H1 (cell line): ENCODE results near the gene RABGGTA. TPM values are rescaled to one million over a fixed set of nuclear protein-coding genes. Genes with fewer than 3 reads are reported as not detected.

Source experiments
- CTCF ChIA-PET: fragments of 300-600 bp; sonication (Branson Sonifier 250); formaldehyde crosslinking; loops from one replicate; lab custom pipeline; 2021; ENCODE audit not compliant: partially characterized antibody; lab: Charles Lee
- POLR2A ChIA-PET: fragments of 300-600 bp; sonication (Branson Sonifier 250); formaldehyde crosslinking; loops from one replicate; lab custom pipeline; 2021; ENCODE audit warnings: inconsistent platforms; ENCODE audit not compliant: partially characterized antibody; lab: Charles Lee
- DNase-seq, 2 experiments: peaks; one replicate each; pipeline versions ENCODE4 v3.0.0 to v3.0.0-alpha.2; 2010 to 2022; ENCODE audit warnings: low spot score in 2 of 2, low read depth in 1 of 2, mixed read lengths in 1 of 2
- FAIRE-seq: peaks from 2 replicates; lab custom pipeline; 2011; peaks lifted over from hg19 to GRCh38; lab: Jason Lieb, UNC
- H2AFZ ChIP-seq: 2 replicates; pipeline ENCODE4 v1.8.1; 2012; ENCODE audit warnings: low read length, inconsistent platforms
- H2AK5ac ChIP-seq: 2 replicates; pipeline ENCODE4 v1.6.1; 2013; ENCODE audit warnings: low read depth, low read length
- H2BK120ac ChIP-seq: replicated peaks from 2 replicates; pipeline ENCODE3; 2013; ENCODE audit warnings: low read depth, low read length, inconsistent platforms
- H2BK12ac ChIP-seq: 2 replicates; pipeline ENCODE4 v1.6.1; 2013; ENCODE audit warnings: low read depth, low read length
- H2BK15ac ChIP-seq: 2 replicates; pipeline ENCODE4 v1.6.1; 2013; ENCODE audit warnings: low read length
- H2BK20ac ChIP-seq: 2 replicates; pipeline ENCODE4 v1.6.1; 2013; ENCODE audit warnings: low read length
- H2BK5ac ChIP-seq: 2 replicates; pipeline ENCODE4 v1.6.1; 2013; ENCODE audit warnings: low read depth, low read length
- H3K14ac ChIP-seq: 2 replicates; pipeline ENCODE4 v1.6.1; 2013; ENCODE audit warnings: inconsistent platforms; ENCODE audit not compliant: insufficient read length
- H3K18ac ChIP-seq: 2 replicates; pipeline ENCODE4 v1.6.1; 2013; ENCODE audit warnings: low read length; ENCODE audit errors: extremely low read depth
- H3K23ac ChIP-seq: 2 replicates; pipeline ENCODE4 v1.6.1; 2013; ENCODE audit warnings: inconsistent platforms; ENCODE audit not compliant: insufficient read length
- H3K23me2 ChIP-seq: 2 replicates; pipeline ENCODE4 v1.6.1; 2013; ENCODE audit warnings: low read depth, low read length
- H3K27ac ChIP-seq: 2 replicates; pipeline ENCODE4 v1.6.1; 2011; ENCODE audit warnings: low read depth, low read length, inconsistent platforms
- H3K27me3 ChIP-seq, 4 experiments: replicated peaks in 1 of 4; 1 replicate in 1 of 4; 2 replicates in 3 of 4; pipeline versions ENCODE4 v1.6.1 to v1.8.1; 2011 to 2013; ENCODE audit warnings: low read length in 3 of 4, mild to moderate bottlenecking in 3 of 4, inconsistent platforms in 2 of 4, mixed read lengths in 2 of 4, moderate library complexity in 1 of 4; ENCODE audit not compliant: control insufficient read depth in 3 of 4, insufficient read depth in 3 of 4; ENCODE audit errors: extremely low read depth in 1 of 4
- H3K36me3 ChIP-seq, 4 experiments: 2 replicates each; pipeline versions ENCODE4 v1.6.1 to v1.8.1; 2011 to 2013; ENCODE audit warnings: mild to moderate bottlenecking in 4 of 4, low read length in 3 of 4, moderate library complexity in 2 of 4, control low read depth in 1 of 4, inconsistent platforms in 1 of 4; ENCODE audit not compliant: insufficient read depth in 4 of 4, control insufficient read depth in 2 of 4
- H3K4ac ChIP-seq: replicated peaks from 2 replicates; pipeline ENCODE3; 2013; ENCODE audit warnings: low read length, low read depth, mixed read lengths, inconsistent platforms; ENCODE audit not compliant: insufficient read length
- H3K4me1 ChIP-seq, 4 experiments: replicated peaks in 1 of 4; 1 replicate in 1 of 4; 2 replicates in 3 of 4; pipeline versions ENCODE4 v1.6.1 to v1.8.1; 2011 to 2013; ENCODE audit warnings: low read length in 3 of 4, inconsistent platforms in 2 of 4, mixed read lengths in 1 of 4; ENCODE audit not compliant: insufficient read depth in 4 of 4, control insufficient read depth in 3 of 4
- H3K4me2 ChIP-seq, 2 experiments: 2 replicates each; pipeline versions ENCODE4 v1.6.1 to v1.8.1; 2011 to 2013; ENCODE audit warnings: low read depth in 2 of 2, low read length in 2 of 2, control low read depth in 1 of 2, inconsistent platforms in 1 of 2, mild to moderate bottlenecking in 1 of 2; ENCODE audit not compliant: insufficient read depth in 1 of 2
- H3K4me3 ChIP-seq, 4 experiments: fragments of 200-600, 300-600 bp in 1 of 4; sonication (generic), shearing (Covaris generic), sonication (Bioruptor Twin) in 1 of 4; 2 replicates each; pipeline versions ENCODE4 v1.5.1 to v1.8.1; 2011 to 2016; ENCODE audit warnings: low read length in 4 of 4, low read depth in 3 of 4, control low read depth in 2 of 4, inconsistent platforms in 2 of 4, mild to moderate bottlenecking in 2 of 4, mixed read lengths in 1 of 4, moderate library complexity in 1 of 4; ENCODE audit not compliant: insufficient read depth in 2 of 4; ENCODE audit errors: extremely low read depth in 1 of 4
- H3K56ac ChIP-seq: replicated peaks from 2 replicates; pipeline ENCODE3; 2013; ENCODE audit warnings: low read depth, mild to moderate bottlenecking, mixed read lengths, low read length, inconsistent platforms; ENCODE audit not compliant: insufficient read length
- H3K79me1 ChIP-seq: 2 replicates; pipeline ENCODE4 v1.6.1; 2013; ENCODE audit warnings: low read depth, low read length, control low read depth
- H3K79me2 ChIP-seq, 2 experiments: 2 replicates each; pipeline versions ENCODE4 v1.6.1 to v1.8.1; 2012 to 2013; ENCODE audit warnings: low read length in 2 of 2, mild to moderate bottlenecking in 2 of 2, inconsistent platforms in 1 of 2; ENCODE audit not compliant: insufficient read depth in 2 of 2, control insufficient read depth in 1 of 2
- H3K9ac ChIP-seq, 4 experiments: replicated peaks in 1 of 4; 1 replicate in 1 of 4; 2 replicates in 3 of 4; pipeline versions ENCODE4 v1.6.1 to v1.8.1; 2011 to 2013; ENCODE audit warnings: low read depth in 3 of 4, low read length in 3 of 4, control low read depth in 2 of 4, mild to moderate bottlenecking in 2 of 4, moderate library complexity in 2 of 4, inconsistent platforms in 1 of 4; ENCODE audit errors: extremely low read depth in 1 of 4
- H3K9me3 ChIP-seq, 2 experiments: 2 replicates each; pipeline versions ENCODE4 v1.6.1 to v1.8.1; 2012 to 2013; ENCODE audit warnings: mild to moderate bottlenecking in 2 of 2, moderate library complexity in 2 of 2, control low read depth in 1 of 2, inconsistent platforms in 1 of 2, low read depth in 1 of 2, low read length in 1 of 2, mixed read lengths in 1 of 2; ENCODE audit not compliant: insufficient read depth in 2 of 2
- H4K20me1 ChIP-seq, 2 experiments: replicated peaks in 1 of 2; 2 replicates each; pipeline versions ENCODE3 to v1.8.1; 2011 to 2013; ENCODE audit warnings: inconsistent platforms in 2 of 2, low read length in 2 of 2, mild to moderate bottlenecking in 1 of 2; ENCODE audit not compliant: insufficient read depth in 2 of 2, control insufficient read depth in 1 of 2
- H4K5ac ChIP-seq: 2 replicates; pipeline ENCODE4 v1.6.1; 2013; ENCODE audit warnings: low read length, low read depth, mixed read lengths, inconsistent platforms; ENCODE audit not compliant: insufficient read length
- H4K8ac ChIP-seq: 2 replicates; pipeline ENCODE4 v1.8.0; 2013; ENCODE audit warnings: mild to moderate bottlenecking, moderate library complexity, low read length, inconsistent platforms; ENCODE audit not compliant: insufficient read depth; ENCODE audit errors: extremely low read depth
- H4K91ac ChIP-seq: replicated peaks from 2 replicates; pipeline ENCODE3; 2013; ENCODE audit warnings: low read length, mixed read lengths, inconsistent platforms; ENCODE audit not compliant: insufficient read length
- BACH1 ChIP-seq: IDR thresholded peaks from 2 replicates; pipeline ENCODE4 v1.6.1; 2012; ENCODE audit warnings: low read length, improper control_type of control experiment
- CHD2 ChIP-seq: IDR thresholded peaks from 2 replicates; pipeline ENCODE4 v1.6.1; 2012; ENCODE audit warnings: low read length, improper control_type of control experiment
- GTF2F1 ChIP-seq: IDR thresholded peaks from 2 replicates; pipeline ENCODE4 v1.6.1; 2012; ENCODE audit warnings: low read depth, low read length, improper control_type of control experiment, borderline replicate concordance
- KDM5A ChIP-seq: fragments of 200-600 bp; IDR thresholded peaks from 2 replicates; pipeline ENCODE4 v1.7.1; 2012; ENCODE audit warnings: mild to moderate bottlenecking, low read length, inconsistent platforms, mixed read lengths
- SRF ChIP-seq: IDR thresholded peaks from 2 replicates; pipeline ENCODE4 v1.6.1; 2011; ENCODE audit warnings: mild to moderate bottlenecking, low read depth, low read length, moderate library complexity
- WGBS, 2 experiments: shearing (Covaris generic) in 1 of 2; methylation state at CpG; one replicate each; pipeline versions ENCODE4 v1.1.6 to v1.1.7; 2013 to 2015; ENCODE audit warnings: low lambda C conversion rate in 2 of 2, mixed read lengths in 2 of 2, inconsistent platforms in 1 of 2, low coverage in 1 of 2, missing lambda C conversion rate in 1 of 2; ENCODE audit not compliant: insufficient replicate concordance in 2 of 2, insufficient coverage in 1 of 2, insufficient read length in 1 of 2; ENCODE audit errors: extremely low coverage in 1 of 2, missing lambda C conversion rate in 1 of 2; 5-methylcytosine and 5-hydroxymethylcytosine counted together
- polyA plus RNA-seq, 7 experiments: library from polyadenylated mRNA; depleted of rRNA in 3 of 7; stranded (reverse) in 5 of 7; unstranded in 2 of 7; fragments of >200 nt in 5 of 7; fragments of 200-250 nt in 2 of 7; gene quantifications; 1 replicate in 5 of 7; 2 replicates in 1 of 7; 4 replicates in 1 of 7; pipeline versions ENCODE4 v1.2.1 to v1.2.3, GENCODE V29; 2011 to 2013; ENCODE audit warnings: missing spikeins in 2 of 7, mixed read lengths in 2 of 7
- total RNA-seq: library from RNA; stranded (reverse); fragmentation: NEBNext Ultra II Directional; extraction: Animal tissue kit (Norgen Biotek cat#: 25700); gene quantifications from 2 replicates; pipeline ENCODE4 v1.2.1, GENCODE V29; 2021

The RABGGTA gene
- total and polyA plus RNA-seq, 2 of the 8 experiments (the other 6 are each of a cell fraction or from before 2014, with no cell fraction given): 16.0 to 49.8 TPM

DNA sequence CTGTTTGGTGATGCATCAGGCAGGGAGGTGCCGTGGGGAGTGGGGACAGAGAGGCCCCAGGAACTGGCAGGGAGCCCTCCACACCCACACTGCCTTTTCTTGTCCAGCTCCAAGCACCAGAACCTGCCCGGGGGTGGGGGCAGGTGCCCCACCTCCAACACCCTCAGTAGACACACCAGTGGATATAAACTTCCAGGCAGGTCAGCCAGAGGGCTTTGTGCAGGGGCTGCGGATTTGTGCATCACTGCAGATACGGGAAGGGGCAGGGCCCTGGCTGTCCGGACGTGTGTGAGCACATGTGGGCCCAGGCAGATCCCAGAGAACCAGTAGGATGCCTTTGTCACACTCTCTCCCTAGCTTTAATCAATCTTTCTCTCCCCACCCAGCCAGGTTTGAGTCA, 7.1 kb downstream of the RABGGTA start:
- H2BK12ac ChIP-seq: no peak overlapping the region
- no peak overlapping the region for H3K56ac ChIP-seq
- H2AFZ ChIP-seq: no peak overlapping the region
- no peak overlapping the region for H3K4me3 ChIP-seq
- CTCF ChIA-PET: interaction anchor here (0.9 to 6.2 kb wide), 5 partner anchors 8 to 33 kb away, joined by 3 to 30 read pairs (median 9); partner anchors contain the start of gene TINF2
- no peak for FAIRE-seq
- no peak overlapping the region for H3K27ac ChIP-seq
- no peaks in the 10 kb centered on the region for H3K27me3 ChIP-seq
- H3K4me2 ChIP-seq: no peak overlapping the region
- H4K8ac ChIP-seq: peak overlapping the region; percentile 21; the same call in 1 of the 2 replicates
- H3K23me2 ChIP-seq: 0 out of 2 replicates have a peak, but pooled peaks cover 1% of the 10 kb centered on the region
- H3K18ac ChIP-seq: no peak overlapping the region
- no peak for DNase-seq
- no peak overlapping the region for H3K14ac ChIP-seq
- no peak overlapping the region for H4K5ac ChIP-seq
- H3K79me1 ChIP-seq: no peaks in the 10 kb centered on the region
- peaks cover 0 to 2% of the 10 kb centered on the region in 2 experiments for H4K20me1 ChIP-seq
- H3K4me1 ChIP-seq: peaks cover 0 to 2% (median 0%) of the 10 kb centered on the region in 4 experiments; a peak in 1 of 7 replicates
- H3K23ac ChIP-seq: no peak overlapping the region
- H2AK5ac ChIP-seq: no peak overlapping the region
- TF ChIP-seq KDM5A (no peak), CHD2 (no peak), BACH1 (no peak), SRF (no peak), GTF2F1 (no peak)
- POLR2A ChIA-PET: interaction anchor here (1.2 to 2.4 kb wide), 4 partner anchors 12 to 43 kb away, joined by 4 to 7 read pairs (median 5); partner anchors contain the start of genes CIDEB and TINF2
- H2BK15ac ChIP-seq: no peak overlapping the region
- H3K36me3 ChIP-seq: no peaks in the 10 kb centered on the region; a peak in 3 of 8 replicates
- H3K4ac ChIP-seq: no peak overlapping the region
- WGBS, 2 experiments: 88% methylated on average over 6 of the region's 6 CpGs; no CpG with 5 or more reads in 1 of the 2 experiments
- no peak overlapping the region for H3K9ac ChIP-seq
- no peak overlapping the region for H2BK120ac ChIP-seq
- H4K91ac ChIP-seq: no peak overlapping the region
- no peak overlapping the region for H2BK5ac ChIP-seq
- H3K79me2 ChIP-seq: no peaks in the 10 kb centered on the region
- H3K9me3 ChIP-seq: no peaks in the 10 kb centered on the region
- H2BK20ac ChIP-seq: no peak overlapping the region
